Measurements from ENCODE around the gene NUCKS1. TPM values are rescaled to one million over a fixed set of nuclear protein-coding genes. Genes with fewer than 3 reads are reported as not detected.

The NUCKS1 gene
- polyA plus RNA-seq, 4 donors = 7.8 to 104 (median 32.1) TPM

DNA sequence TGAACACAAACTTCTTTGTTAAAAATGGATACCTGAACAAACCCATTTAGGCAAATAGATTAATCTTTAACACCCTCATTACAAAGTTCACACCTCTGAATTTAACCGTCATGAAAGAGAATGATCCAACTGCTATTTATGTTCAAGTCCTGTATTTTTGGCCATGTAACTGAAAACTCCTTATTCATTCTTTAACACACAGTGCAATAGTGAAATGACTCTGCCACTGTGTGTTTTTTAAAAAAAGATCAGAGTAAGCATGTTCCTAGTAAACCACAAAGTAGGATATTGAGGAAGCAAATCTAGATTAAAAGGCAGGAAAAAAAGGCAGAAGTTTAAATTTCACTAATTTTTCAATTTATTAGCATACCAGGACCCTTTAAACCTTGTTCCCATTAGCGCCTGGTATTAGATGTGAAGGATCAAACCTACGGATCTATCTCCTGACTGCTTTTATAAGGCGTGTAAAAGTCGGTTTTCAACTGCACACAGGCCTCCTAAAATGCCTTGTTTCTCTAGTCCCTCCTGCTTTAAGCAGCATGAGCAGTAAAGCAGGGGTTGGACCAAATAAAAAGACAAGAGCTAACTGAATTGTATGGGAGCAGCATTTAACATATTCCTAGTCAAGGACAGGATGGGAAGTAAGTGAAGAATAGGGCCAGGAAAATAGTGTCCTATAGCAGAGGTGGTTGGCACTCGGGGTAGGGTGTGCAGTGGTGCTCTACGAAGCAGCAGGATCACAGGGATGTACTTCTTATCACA lies 33.4 kb downstream of the NUCKS1 start:
- H3K27me3 ChIP-seq (ENCODE audit: control insufficient read depth in 3 of 3, insufficient read depth in 3 of 3, low read length in 3 of 3) = no peaks in the 10 kb centered on the region
- no peak overlapping the region for H3K27ac ChIP-seq (ENCODE audit: low read depth in 1 of 3, low read length in 2 of 3)

DNA sequence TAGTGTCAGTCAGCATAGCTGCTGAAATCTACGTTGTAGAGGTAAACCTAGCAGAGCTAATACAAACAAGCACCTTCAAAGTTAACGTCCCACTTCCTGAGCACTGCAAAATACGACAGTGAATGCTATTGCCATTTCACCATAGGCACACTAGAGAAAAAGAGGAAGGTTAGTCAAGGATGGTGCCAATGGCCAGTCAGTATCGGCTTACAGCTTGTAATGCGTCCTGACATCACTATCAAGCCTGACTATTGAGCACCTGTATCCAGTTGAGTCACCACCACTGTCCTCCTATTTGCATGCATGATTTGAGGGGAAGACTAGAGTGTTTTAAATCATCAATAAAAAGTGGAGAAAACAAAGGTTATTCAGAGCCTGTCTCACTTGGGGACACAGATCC lies 34.4 kb downstream of the NUCKS1 start:
- Histone ChIP-seq H3K27ac (ENCODE audit: low read depth in 1 of 3, low read length in 2 of 3) (no peak overlapping the region), H3K4me3 (ENCODE audit: low read depth in 1 of 3, low read length in 3 of 3) (no peak overlapping the region), H3K9me3 (ENCODE audit: control insufficient read depth in 2 of 2, insufficient read depth in 1 of 2, low read depth in 1 of 2, low read length in 1 of 2) (no peaks in the 10 kb centered on the region), H3K36me3 (ENCODE audit: control insufficient read depth in 3 of 3, insufficient read depth in 2 of 3, low read depth in 1 of 3, low read length in 3 of 3) (peaks cover 3 to 7% (median 6%) of the 10 kb centered on the region in 3 donors), H3K27me3 (ENCODE audit: control insufficient read depth in 3 of 3, insufficient read depth in 3 of 3, low read length in 3 of 3) (no peaks in the 10 kb centered on the region), H3K4me1 (ENCODE audit: control insufficient read depth in 3 of 3, insufficient read depth in 2 of 3, low read depth in 1 of 3, low read length in 2 of 3) (peaks cover 0 to 4% (median 0%) of the 10 kb centered on the region in 3 donors)
- DNase-seq (no peak), FAIRE-seq (no peak)
- WGBS, 3 donors = 76 to 85% (median 83%) methylated on average over 5 of the region's 5 CpGs

More for the DNA sequence above, 33.4 kb downstream of the NUCKS1 start:
- peaks cover 3 to 10% (median 10%) of the 10 kb centered on the region in 3 donors for H3K36me3 ChIP-seq (ENCODE audit: control insufficient read depth in 3 of 3, insufficient read depth in 2 of 3, low read depth in 1 of 3, low read length in 3 of 3)
- no peaks in the 10 kb centered on the region for H3K4me1 ChIP-seq (ENCODE audit: control insufficient read depth in 3 of 3, insufficient read depth in 2 of 3, low read depth in 1 of 3, low read length in 2 of 3)
- 27 to 64% (median 45%) methylated on average over 7 of the region's 7 CpGs for WGBS, 3 donors
- DNase-seq (peak; percentile 35 to 45), FAIRE-seq (no peak)
- H3K9me3 ChIP-seq (ENCODE audit: control insufficient read depth in 2 of 2, insufficient read depth in 1 of 2, low read depth in 1 of 2, low read length in 1 of 2) = no peaks in the 10 kb centered on the region
- H3K4me3 ChIP-seq (ENCODE audit: low read depth in 1 of 3, low read length in 3 of 3) = no peak overlapping the region

DNA sequence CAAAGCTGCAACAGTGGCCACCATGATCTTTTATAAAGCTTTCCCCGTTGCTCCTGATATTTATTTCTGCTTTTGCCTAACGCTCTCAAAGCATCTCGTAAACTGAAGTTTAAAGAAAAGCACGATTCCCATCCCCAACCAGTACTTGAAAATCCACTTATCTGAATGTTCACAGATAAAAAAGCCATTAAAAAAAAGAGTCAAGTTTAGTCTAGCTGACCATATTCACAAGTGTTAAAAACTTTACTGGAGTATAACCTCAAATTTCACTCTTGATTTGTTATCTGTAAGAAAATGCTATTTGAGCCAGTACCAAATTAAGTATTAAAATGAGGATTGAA lies 35.1 kb downstream of the NUCKS1 start:
- no peak for DNase-seq
- no peak for FAIRE-seq
- Histone ChIP-seq H3K27ac (ENCODE audit: low read depth in 1 of 3, low read length in 2 of 3) (no peak overlapping the region), H3K4me3 (ENCODE audit: low read depth in 1 of 3, low read length in 3 of 3) (no peak overlapping the region), H3K4me1 (ENCODE audit: control insufficient read depth in 3 of 3, insufficient read depth in 2 of 3, low read depth in 1 of 3, low read length in 2 of 3) (peaks cover 0 to 6% (median 0%) of the 10 kb centered on the region in 3 donors), H3K9me3 (ENCODE audit: control insufficient read depth in 2 of 2, insufficient read depth in 1 of 2, low read depth in 1 of 2, low read length in 1 of 2) (no peaks in the 10 kb centered on the region), H3K36me3 (ENCODE audit: control insufficient read depth in 3 of 3, insufficient read depth in 2 of 3, low read depth in 1 of 3, low read length in 3 of 3) (peaks cover 3 to 7% (median 3%) of the 10 kb centered on the region in 3 donors), H3K27me3 (ENCODE audit: control insufficient read depth in 3 of 3, insufficient read depth in 3 of 3, low read length in 3 of 3) (no peaks in the 10 kb centered on the region)
- WGBS, 3 donors = 77 to 88% (median 82%) methylated on average over 4 of the region's 4 CpGs

DNA sequence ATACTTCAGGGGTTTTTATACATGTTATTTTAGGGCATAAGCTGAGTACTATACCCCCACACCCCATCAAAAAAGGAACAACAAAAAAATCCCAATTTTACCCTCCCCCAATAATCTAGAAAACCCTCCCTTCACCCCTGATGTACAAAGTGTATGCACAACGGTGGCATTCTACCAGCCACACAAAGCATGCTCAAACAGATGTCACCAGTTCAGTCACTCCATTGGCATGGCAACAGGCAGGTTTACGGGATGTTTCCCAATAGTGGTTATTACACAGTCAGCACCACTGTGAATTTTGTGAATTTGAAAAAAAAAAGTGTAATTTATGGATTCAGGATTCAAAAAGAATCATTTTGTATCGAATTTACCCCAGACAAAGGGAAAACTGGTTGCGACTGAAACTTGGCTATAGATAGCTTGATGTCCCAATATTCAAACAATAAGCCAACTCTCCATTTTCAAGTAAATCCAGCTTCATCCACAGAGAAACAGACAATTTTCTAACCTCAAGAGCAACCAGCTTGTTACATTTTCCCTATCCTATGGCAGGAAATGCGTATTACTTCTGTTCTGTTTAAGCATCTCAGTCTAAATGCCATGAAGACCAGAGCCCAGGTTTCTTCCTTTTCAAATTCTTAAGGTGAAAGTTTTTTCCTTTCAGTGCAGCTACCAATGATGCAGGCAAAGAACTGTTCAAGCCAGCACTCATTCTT lies 35.6 kb downstream of the NUCKS1 start:
- Histone ChIP-seq H3K27ac (ENCODE audit: low read depth in 1 of 3, low read length in 2 of 3) (no peak overlapping the region), H3K9me3 (ENCODE audit: control insufficient read depth in 2 of 2, insufficient read depth in 1 of 2, low read depth in 1 of 2, low read length in 1 of 2) (no peaks in the 10 kb centered on the region), H3K4me3 (ENCODE audit: low read depth in 1 of 3, low read length in 3 of 3) (no peak overlapping the region), H3K36me3 (ENCODE audit: control insufficient read depth in 3 of 3, insufficient read depth in 2 of 3, low read depth in 1 of 3, low read length in 3 of 3) (peaks cover 0 to 7% (median 3%) of the 10 kb centered on the region in 3 donors), H3K4me1 (ENCODE audit: control insufficient read depth in 3 of 3, insufficient read depth in 2 of 3, low read depth in 1 of 3, low read length in 2 of 3) (peaks cover 0 to 6% (median 0%) of the 10 kb centered on the region in 3 donors), H3K27me3 (ENCODE audit: control insufficient read depth in 3 of 3, insufficient read depth in 3 of 3, low read length in 3 of 3) (no peaks in the 10 kb centered on the region)
- DNase-seq (no peak), FAIRE-seq (no peak)
- 78 to 83% (median 82%) methylated on average over 5 of the region's 5 CpGs for WGBS, 3 donors

DNA sequence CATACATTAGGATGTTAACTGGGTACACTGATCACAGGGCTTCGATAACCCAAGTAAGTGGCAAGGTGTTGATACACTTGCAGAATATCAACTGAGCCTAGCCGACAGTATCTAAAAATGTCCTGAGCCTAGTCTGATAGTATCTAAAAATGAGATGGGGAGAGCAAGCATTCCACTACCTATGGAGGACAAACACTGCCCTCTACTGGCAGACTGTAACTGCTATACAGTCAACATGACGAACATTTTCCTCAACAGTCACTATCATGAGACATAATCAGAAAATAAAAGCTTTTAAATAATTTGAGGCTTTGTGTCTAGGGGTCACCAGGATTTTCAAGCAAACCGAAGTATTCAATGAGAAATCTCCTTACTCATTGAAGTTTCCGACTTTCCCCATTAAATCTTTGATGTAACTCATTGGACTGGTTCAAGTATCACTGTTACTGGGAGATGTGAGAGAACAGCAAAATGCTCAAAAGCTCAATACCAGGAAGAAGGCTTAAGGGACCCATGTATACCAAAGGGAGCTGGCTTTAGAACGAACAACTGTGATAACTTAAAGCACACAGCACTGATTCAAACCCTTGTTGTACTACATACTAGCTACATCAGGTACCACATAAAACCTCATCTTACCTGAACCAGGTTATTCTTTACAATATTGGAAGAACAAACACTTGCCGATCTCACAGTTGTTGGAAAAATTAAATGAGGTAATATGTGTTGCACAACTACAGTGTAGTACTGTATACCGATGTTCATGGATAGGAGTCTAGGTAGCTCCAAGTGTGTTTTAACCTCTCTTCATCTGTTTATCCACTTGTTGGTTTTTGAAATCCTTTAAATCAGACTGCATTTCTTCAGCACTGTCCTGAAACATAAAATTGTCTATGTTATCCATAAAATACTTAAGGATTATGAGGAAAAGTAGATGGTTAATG lies 38.6 kb downstream of the NUCKS1 start:
- Histone ChIP-seq H3K4me1 (ENCODE audit: control insufficient read depth in 3 of 3, insufficient read depth in 2 of 3, low read depth in 1 of 3, low read length in 2 of 3) (peaks cover 0 to 10% (median 0%) of the 10 kb centered on the region in 3 donors), H3K36me3 (ENCODE audit: control insufficient read depth in 3 of 3, insufficient read depth in 2 of 3, low read depth in 1 of 3, low read length in 3 of 3) (peaks cover 0 to 2% (median 0%) of the 10 kb centered on the region in 3 donors), H3K4me3 (ENCODE audit: low read depth in 1 of 3, low read length in 3 of 3) (no peak overlapping the region), H3K27me3 (ENCODE audit: control insufficient read depth in 3 of 3, insufficient read depth in 3 of 3, low read length in 3 of 3) (no peaks in the 10 kb centered on the region), H3K9me3 (ENCODE audit: control insufficient read depth in 2 of 2, insufficient read depth in 1 of 2, low read depth in 1 of 2, low read length in 1 of 2) (no peaks in the 10 kb centered on the region), H3K27ac (ENCODE audit: low read depth in 1 of 3, low read length in 2 of 3) (no peak overlapping the region)
- 41 to 45% (median 44%) methylated on average over 8 of the region's 8 CpGs for WGBS, 3 donors
- FAIRE-seq = no peak
- DNase-seq = peak; percentile 78 to 87

DNA sequence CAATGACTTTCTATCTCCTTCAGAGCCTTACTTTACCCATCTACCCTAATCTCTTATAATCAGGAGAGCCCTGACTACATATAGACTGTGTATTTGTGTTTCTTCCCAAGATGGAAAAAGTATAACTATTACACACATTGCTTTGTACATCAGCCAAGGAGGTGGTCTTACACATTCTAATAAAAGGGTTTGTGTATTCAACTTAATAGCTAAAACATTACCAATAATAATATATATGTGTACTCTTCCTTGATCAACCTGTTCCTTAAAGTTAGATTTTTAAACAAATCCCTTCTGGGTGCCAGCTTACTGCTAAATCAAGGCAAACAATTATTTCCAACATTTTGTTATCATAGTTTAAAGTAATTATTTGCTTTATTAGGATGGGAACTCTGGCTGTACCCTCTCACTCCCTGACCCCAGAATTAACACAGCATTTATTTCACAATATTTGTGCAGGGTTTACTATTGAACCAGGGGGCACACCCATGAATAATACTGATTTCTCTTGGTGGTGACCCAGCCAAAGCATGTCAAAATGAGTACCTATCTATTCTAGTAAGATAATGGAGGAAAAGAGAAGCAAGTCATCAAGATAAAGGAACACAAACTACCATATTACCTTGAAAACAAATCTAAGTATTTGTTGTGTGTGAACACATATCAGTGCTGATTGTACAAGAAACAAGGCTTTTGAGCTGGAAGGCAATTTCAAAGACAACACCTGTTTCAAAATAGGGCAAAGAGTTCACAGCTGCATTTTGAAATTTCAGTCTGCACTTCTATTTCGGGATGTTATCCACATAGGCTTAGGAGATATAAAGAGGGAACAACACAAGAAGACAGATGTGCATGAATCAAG lies 39.5 kb downstream of the NUCKS1 start:
- H3K4me1 ChIP-seq (ENCODE audit: control insufficient read depth in 3 of 3, insufficient read depth in 2 of 3, low read depth in 1 of 3, low read length in 2 of 3) = peaks cover 0 to 10% (median 0%) of the 10 kb centered on the region in 3 donors

DNA sequence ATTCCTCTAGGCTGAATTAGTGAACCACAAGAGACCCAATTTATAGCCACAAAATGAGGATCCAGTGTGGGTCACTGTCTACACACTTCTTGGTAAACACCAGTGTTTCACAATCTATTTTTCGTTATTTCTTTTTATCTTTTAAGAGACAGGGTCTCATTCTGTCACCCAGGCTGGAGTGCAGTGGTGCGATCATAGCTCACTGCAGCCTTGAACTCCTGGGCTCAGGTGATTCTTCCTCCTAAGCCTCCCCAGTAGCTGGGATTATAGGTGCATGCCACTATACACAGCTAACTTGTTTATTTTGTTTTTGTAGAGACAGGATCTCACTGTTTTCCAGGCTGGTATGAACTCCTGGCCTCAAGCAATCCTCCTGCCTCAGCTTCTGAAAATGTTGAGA lies 40.3 kb downstream of the NUCKS1 start:
- peaks cover 0 to 10% (median 0%) of the 10 kb centered on the region in 3 donors for H3K4me1 ChIP-seq (ENCODE audit: control insufficient read depth in 3 of 3, insufficient read depth in 2 of 3, low read depth in 1 of 3, low read length in 2 of 3)
- H3K4me3 ChIP-seq (ENCODE audit: low read depth in 1 of 3, low read length in 3 of 3) = no peak overlapping the region
- H3K27ac ChIP-seq (ENCODE audit: low read depth in 1 of 3, low read length in 2 of 3) = no peak overlapping the region
- no peaks in the 10 kb centered on the region for H3K36me3 ChIP-seq (ENCODE audit: control insufficient read depth in 3 of 3, insufficient read depth in 2 of 3, low read depth in 1 of 3, low read length in 3 of 3)
- no peaks in the 10 kb centered on the region for H3K27me3 ChIP-seq (ENCODE audit: control insufficient read depth in 3 of 3, insufficient read depth in 3 of 3, low read length in 3 of 3)
- 80 to 86% (median 85%) methylated on average over 2 of the region's 2 CpGs for WGBS, 3 donors
- no peaks in the 10 kb centered on the region for H3K9me3 ChIP-seq (ENCODE audit: control insufficient read depth in 2 of 2, insufficient read depth in 1 of 2, low read depth in 1 of 2, low read length in 1 of 2)
- DNase-seq = no peak
- FAIRE-seq = no peak

More for the DNA sequence above, 39.5 kb downstream of the NUCKS1 start:
- Histone ChIP-seq H3K36me3 (ENCODE audit: control insufficient read depth in 3 of 3, insufficient read depth in 2 of 3, low read depth in 1 of 3, low read length in 3 of 3) (peaks cover 0 to under 1% (median 0%) of the 10 kb centered on the region in 3 donors), H3K27me3 (ENCODE audit: control insufficient read depth in 3 of 3, insufficient read depth in 3 of 3, low read length in 3 of 3) (no peaks in the 10 kb centered on the region), H3K9me3 (ENCODE audit: control insufficient read depth in 2 of 2, insufficient read depth in 1 of 2, low read depth in 1 of 2, low read length in 1 of 2) (no peaks in the 10 kb centered on the region), H3K4me3 (ENCODE audit: low read depth in 1 of 3, low read length in 3 of 3) (no peak overlapping the region), H3K27ac (ENCODE audit: low read depth in 1 of 3, low read length in 2 of 3) (no peak overlapping the region)
- WGBS, 3 donors = 17 to 47% (median 24%) methylated on average over 1 of the region's 1 CpG
- DNase-seq = no peak
- FAIRE-seq = no peak
